ENCODE data around the gene XIRP1. TPM values are rescaled to one million over a fixed set of nuclear protein-coding genes. Genes with fewer than 3 reads are reported as not detected.

XIRP1 gene
- total RNA-seq, 2 donors from 2014 or later: 0.14 to 4.1 TPM

- H3K27ac Mint-ChIP-seq: peak overlapping the region; percentile 62 to 85
- H3K36me3 Mint-ChIP-seq: peaks cover 59 to 62% of the 10 kb centered on the region in 2 donors
- no peak for ATAC-seq
- no peaks in the 10 kb centered on the region for H3K9me3 Mint-ChIP-seq
- no peak for DNase-seq (ENCODE audit: low spot score in 2 of 2)
These were observed 48.2 kb downstream of the XIRP1 start for GRCh38 chr3:39144095-39144747.

GRCh38 chr3:39143051-39143885 lies 49.1 kb downstream of the XIRP1 start:
- Mint-ChIP-seq H3K36me3 (peaks cover 49 to 53% of the 10 kb centered on the region in 2 donors), H3K27ac (peak overlapping the region; percentile 62 to 89), H3K9me3 (no peaks in the 10 kb centered on the region)
- no peak for ATAC-seq
- DNase-seq (ENCODE audit: low spot score in 2 of 2): no peak

- ATAC-seq (no peak), DNase-seq (ENCODE audit: low spot score in 2 of 2) (no peak)
- no peaks in the 10 kb centered on the region for H3K9me3 Mint-ChIP-seq
- H3K36me3 Mint-ChIP-seq: peaks cover 38 to 41% of the 10 kb centered on the region in 2 donors
- H3K27ac Mint-ChIP-seq: peak overlapping the region; percentile 64 to 82
These were observed 50.3 kb downstream of the XIRP1 start for GRCh38 chr3:39142067-39142466.

GRCh38 chr3:39141171-39141995 lies 51.0 kb downstream of the XIRP1 start:
- no peak for DNase-seq (ENCODE audit: low spot score in 2 of 2)
- peak in 1 of 2 donors; percentile 7 for ATAC-seq

GRCh38 chr3:39140341-39140971 lies 51.9 kb downstream of the XIRP1 start:
- H3K9me3 Mint-ChIP-seq: no peaks in the 10 kb centered on the region
- peak overlapping the region; percentile 64 to 78 for H3K27ac Mint-ChIP-seq
- DNase-seq (ENCODE audit: low spot score in 2 of 2): no peak
- peak in 1 of 2 donors; percentile 6 for ATAC-seq
- H3K36me3 Mint-ChIP-seq: peaks cover 25 to 26% of the 10 kb centered on the region in 2 donors

More at GRCh38 chr3:39141171-39141995, 51.0 kb downstream of the XIRP1 start:
- Mint-ChIP-seq H3K9me3 (no peaks in the 10 kb centered on the region), H3K36me3 (peaks cover 32 to 34% of the 10 kb centered on the region in 2 donors), H3K27ac (peak overlapping the region; percentile 64 to 89)

GRCh38 chr3:39139442-39139841 lies 53.0 kb downstream of the XIRP1 start:
- Mint-ChIP-seq H3K27ac (peak overlapping the region; percentile 36 to 79), H3K36me3 (peaks cover 15 to 20% of the 10 kb centered on the region in 2 donors), H3K9me3 (no peaks in the 10 kb centered on the region)
- DNase-seq (ENCODE audit: low spot score in 2 of 2) (no peak), ATAC-seq (no peak)

GRCh38 chr3:39138804-39139415 lies 53.5 kb downstream of the XIRP1 start:
- ATAC-seq (peak; percentile 48 to 70), DNase-seq (ENCODE audit: low spot score in 2 of 2) (no peak)
- peaks cover 12 to 14% of the 10 kb centered on the region in 2 donors for H3K36me3 Mint-ChIP-seq
- H3K27ac Mint-ChIP-seq: peak overlapping the region; percentile 79 to 82
- no peaks in the 10 kb centered on the region for H3K9me3 Mint-ChIP-seq

GRCh38 chr3:39137991-39138803 lies 54.2 kb downstream of the XIRP1 start:
- H3K36me3 Mint-ChIP-seq: peaks cover 7 to 12% of the 10 kb centered on the region in 2 donors
- no peaks in the 10 kb centered on the region for H3K9me3 Mint-ChIP-seq
- peak overlapping the region; percentile 79 to 82 for H3K27ac Mint-ChIP-seq
- ATAC-seq (peak; percentile 1 to 5), DNase-seq (ENCODE audit: low spot score in 2 of 2) (no peak)

GRCh38 chr3:39137435-39137936 lies 54.9 kb downstream of the XIRP1 start:
- H3K36me3 Mint-ChIP-seq: peaks cover 2 to 8% of the 10 kb centered on the region in 2 donors
- DNase-seq (ENCODE audit: low spot score in 2 of 2) (no peak), ATAC-seq (peak in 1 of 2 donors; percentile 0)
- no peaks in the 10 kb centered on the region for H3K9me3 Mint-ChIP-seq
- H3K27ac Mint-ChIP-seq: peak overlapping the region; percentile 47 to 79

- Mint-ChIP-seq H3K27ac (peak overlapping the region; percentile 56 to 79), H3K36me3 (peaks cover 0 to 5% of the 10 kb centered on the region in 2 donors), H3K9me3 (no peaks in the 10 kb centered on the region)
- ATAC-seq (peak in 1 of 2 donors; percentile 2), DNase-seq (ENCODE audit: low spot score in 2 of 2) (no peak)
These were observed 55.6 kb downstream of the XIRP1 start for GRCh38 chr3:39136533-39137434.

GRCh38 chr3:39135170-39135805 lies 57.1 kb downstream of the XIRP1 start:
- Mint-ChIP-seq H3K9me3 (no peaks in the 10 kb centered on the region), H3K36me3 (no peaks in the 10 kb centered on the region), H3K27ac (peak overlapping the region in 1 of 2 donors; percentile 40)
- DNase-seq (ENCODE audit: low spot score in 2 of 2): no peak
- no peak for ATAC-seq

- Mint-ChIP-seq H3K9me3 (no peaks in the 10 kb centered on the region), H3K27ac (no peak overlapping the region), H3K36me3 (no peaks in the 10 kb centered on the region)
- DNase-seq (ENCODE audit: low spot score in 2 of 2) (no peak), ATAC-seq (peak in 1 of 2 donors; percentile 2)
These were observed 58.1 kb downstream of the XIRP1 start for GRCh38 chr3:39134305-39134704.

- Mint-ChIP-seq H3K9me3 (no peaks in the 10 kb centered on the region), H3K36me3 (no peaks in the 10 kb centered on the region), H3K27ac (peak overlapping the region in 1 of 2 donors; percentile 26)
- no peak for DNase-seq (ENCODE audit: low spot score in 2 of 2)
- ATAC-seq: peak in 1 of 2 donors; percentile 14
These were observed 58.6 kb downstream of the XIRP1 start for GRCh38 chr3:39133822-39134221.

Measured in activated naive CD4-positive, alpha-beta T cell treated with anti-CD3 and anti-CD28 coated beads, Interleukin-2, amount 50 U/mL, for 72 hours (primary cell).